MCF 10A (cell line): ENCODE data around the gene COL20A1. TPM values are rescaled to one million over a fixed set of nuclear protein-coding genes. Genes with fewer than 3 reads are reported as not detected.

Experiments
- BruUV-seq: library from RNA; stranded (reverse); fragments of 400-500 nt; replicated peaks from 2 replicates; lab custom pipeline; 2021; lab: Mats Ljungman, UMichigan
- CTCF ChIA-PET: fragments of 300-600 bp; sonication (Branson Sonifier 250); formaldehyde crosslinking; extraction: SDS; loops from one replicate; lab custom pipeline; 2021; ENCODE audit warnings: antibody characterized with exemption, inconsistent platforms; lab: Yijun Ruan, JAX
- POLR2A ChIA-PET: fragments of 300-600, 350-650 bp; sonication (Branson Sonifier 250); formaldehyde crosslinking; extraction: SDS; loops from one replicate; lab custom pipeline; 2020; ENCODE audit warnings: antibody characterized with exemption, inconsistent platforms; lab: Yijun Ruan, JAX
- DNase-seq: peaks from one replicate; pipeline ENCODE4 v3.0.0-alpha.2; 2018; ENCODE audit not compliant: unreplicated experiment
- H3K27ac Mint-ChIP-seq: one replicate; pipeline ENCODE4 v1.8.0; 2022; ENCODE audit warnings: mild to moderate bottlenecking, low read depth, mixed read lengths; ENCODE audit not compliant: unreplicated experiment
- H3K27me3 Mint-ChIP-seq: one replicate; pipeline ENCODE4 v1.8.0; 2022; ENCODE audit warnings: mixed read lengths; ENCODE audit not compliant: insufficient read depth, unreplicated experiment
- H3K36me3 Mint-ChIP-seq: one replicate; pipeline ENCODE4 v1.8.0; 2022; ENCODE audit warnings: mild to moderate bottlenecking, moderate library complexity, mixed read lengths; ENCODE audit not compliant: insufficient read depth, unreplicated experiment
- H3K4me1 Mint-ChIP-seq: one replicate; pipeline ENCODE4 v1.8.0; 2022; ENCODE audit warnings: mixed read lengths; ENCODE audit not compliant: insufficient read depth, unreplicated experiment
- H3K4me3 Mint-ChIP-seq: one replicate; pipeline ENCODE4 v1.8.0; 2022; ENCODE audit warnings: mild to moderate bottlenecking, moderate library complexity, mixed read lengths; ENCODE audit not compliant: unreplicated experiment
- H3K9me3 Mint-ChIP-seq: one replicate; pipeline ENCODE4 v1.8.0; 2022; ENCODE audit warnings: mixed read lengths; ENCODE audit not compliant: unreplicated experiment
- CTCF ChIP-seq: fragments of 200-600 bp; IDR thresholded peaks from one replicate; pipeline ENCODE4 v1.8.0; 2022; ENCODE audit warnings: antibody characterized with exemption, mild to moderate bottlenecking; ENCODE audit not compliant: unreplicated experiment
- intact Hi-C: fragments of 100-400 bp; cut with micrococcal nuclease; formaldehyde crosslinking; loops from 2 replicates; pipeline ENCODE4 v1.14.1; 2022
- total RNA-seq: library from RNA; stranded (reverse); gene quantifications from 2 replicates; pipeline ENCODE4 v1.2.3, GENCODE V29; 2022

Gene COL20A1
- total RNA-seq, 1 experiment from 2014 or later, result 0.14 TPM

DNA sequence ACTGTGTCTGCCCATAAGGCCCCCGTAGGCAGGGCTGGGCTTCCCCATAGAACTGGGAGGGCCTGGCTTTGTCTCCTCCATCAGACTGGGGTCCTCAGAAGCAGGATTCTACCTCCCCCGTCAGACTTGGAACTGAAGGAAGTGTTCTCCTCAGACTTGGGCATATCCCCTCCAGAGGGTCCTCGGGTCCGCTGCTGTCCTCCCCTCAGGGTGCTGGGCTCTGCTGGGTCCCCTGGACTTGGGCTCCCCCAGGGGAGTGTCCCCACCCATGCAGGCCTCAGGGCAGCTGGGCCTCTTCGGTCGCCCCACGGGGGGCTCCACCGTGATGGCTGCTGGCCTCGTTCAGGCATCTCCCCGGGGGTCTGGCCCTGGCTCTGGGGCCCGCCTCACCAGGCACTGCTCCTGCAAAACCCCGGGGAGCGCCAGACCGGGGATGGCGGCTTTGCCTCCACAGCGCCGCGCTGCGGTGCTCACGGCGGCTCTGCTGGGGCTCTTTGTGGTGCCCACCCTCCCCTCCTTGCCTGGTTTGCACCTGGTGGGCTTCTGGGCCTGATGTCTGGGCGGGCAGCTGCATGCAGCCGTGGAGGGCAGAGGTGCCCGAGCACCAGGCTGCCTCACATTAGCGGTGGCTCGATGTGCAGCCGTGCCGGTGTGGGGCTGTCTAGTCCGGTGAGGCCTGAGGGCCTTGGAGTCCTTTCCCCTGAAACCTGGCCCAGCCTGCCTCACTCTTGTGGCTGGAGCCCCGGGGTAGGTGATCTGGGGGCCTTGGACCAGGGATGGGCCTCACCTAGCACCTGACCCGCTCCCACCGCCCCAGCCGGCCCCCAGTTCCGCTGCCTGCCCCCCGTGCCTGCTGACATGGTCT, 13.9 kb downstream of the COL20A1 start:
- Mint-ChIP-seq H3K4me3 (no peak overlapping the region), H3K27ac (no peak overlapping the region), H3K9me3 (peaks cover under 1% of the 10 kb centered on the region), H3K36me3 (no peaks in the 10 kb centered on the region), H3K27me3 (peaks cover 11% of the 10 kb centered on the region), H3K4me1 (no peaks in the 10 kb centered on the region)
- ChIA-PET CTCF (interaction anchor here (1.0 to 4.7 kb wide), 2 partner anchors 15 to 73 kb away, joined by 3 to 85 read pairs; no protein-coding TSS in a partner anchor), POLR2A (interaction anchor here (0.6 kb wide), 1 partner anchor 346 kb away, joined by 3 read pairs; the partner anchor contains the start of gene STMN3)
- no peak for TF ChIP-seq CTCF
- BruUV-seq, result no TSS peak
- DNase-seq, result no peak
- intact Hi-C loops, result loop anchor here (5.0 kb wide), 1 partner anchor 175 kb away; no protein-coding TSS in a partner anchor

- Mint-ChIP-seq H3K9me3 (no peaks in the 10 kb centered on the region), H3K4me1 (no peaks in the 10 kb centered on the region), H3K27me3 (peaks cover 3% of the 10 kb centered on the region), H3K36me3 (no peaks in the 10 kb centered on the region), H3K4me3 (no peak overlapping the region), H3K27ac (no peak overlapping the region)
- no TSS peak for BruUV-seq
- no peak for DNase-seq
- CTCF ChIA-PET, result interaction anchor here (0.5 to 4.7 kb wide), 8 partner anchors 16 to 949 kb away, joined by 3 to 85 read pairs (median 3); no protein-coding TSS in a partner anchor
- POLR2A ChIA-PET, result no interaction called here
- intact Hi-C loops, result loop anchor here (5.0 kb wide), 1 partner anchor 175 kb away; no protein-coding TSS in a partner anchor
- TF ChIP-seq CTCF, result no peak
Observed at GRCh38 chr20:63307538-63308217, 14.7 kb downstream of the COL20A1 start.

DNA sequence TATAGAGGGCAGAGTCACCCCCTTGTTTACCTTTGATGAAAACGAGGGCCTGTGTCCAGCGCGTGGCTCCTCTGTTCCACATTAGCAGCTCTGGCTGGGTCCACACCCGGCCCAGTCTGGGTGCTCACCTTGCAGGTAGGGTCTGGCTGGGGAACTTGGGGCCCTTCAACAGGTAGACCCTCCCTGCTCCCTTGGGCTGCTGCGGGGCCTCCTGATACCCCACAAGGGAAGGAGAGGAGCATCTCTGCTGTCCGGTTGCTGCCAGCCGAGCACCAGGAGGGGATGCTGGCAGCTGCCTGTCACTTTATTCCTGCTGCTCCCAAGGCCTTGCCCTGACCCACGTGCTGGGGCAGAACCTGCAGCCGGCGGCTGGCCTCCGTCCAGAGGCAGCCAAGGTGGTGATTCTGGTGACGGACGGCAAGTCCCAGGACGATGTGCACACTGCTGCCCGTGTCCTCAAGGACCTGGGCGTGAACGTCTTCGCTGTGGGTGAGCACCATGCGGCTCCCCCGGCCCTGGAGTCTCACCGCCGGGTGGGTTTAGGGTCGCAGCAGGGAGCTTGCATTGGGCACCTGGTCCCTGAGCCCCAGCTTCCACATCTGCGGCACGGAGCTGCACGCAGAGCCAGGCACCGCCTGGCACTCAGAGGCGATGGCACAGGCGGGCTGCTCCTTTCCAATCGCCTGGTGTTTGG, 15.4 kb downstream of the COL20A1 start:
- no peak for DNase-seq
- POLR2A ChIA-PET, result no interaction called here
- H3K36me3 Mint-ChIP-seq, result no peaks in the 10 kb centered on the region
- CTCF ChIA-PET, result interaction anchor here (0.6 to 4.7 kb wide), 17 partner anchors 10 to 948 kb away, joined by 3 to 85 read pairs (median 3); no protein-coding TSS in a partner anchor
- no TSS peak for BruUV-seq
- H3K4me3 Mint-ChIP-seq, result no peak overlapping the region
- no peaks in the 10 kb centered on the region for H3K9me3 Mint-ChIP-seq
- no peak overlapping the region for H3K27ac Mint-ChIP-seq
- no peak for TF ChIP-seq CTCF
- no peaks in the 10 kb centered on the region for H3K27me3 Mint-ChIP-seq
- no peaks in the 10 kb centered on the region for H3K4me1 Mint-ChIP-seq
- intact Hi-C loops, result loop anchor here (5.0 kb wide), 1 partner anchor 174 kb away; no protein-coding TSS in a partner anchor
